DND-41 (cell line): ENCODE results near the gene FDX1.

Experiments used
- EZH2 ChIP-seq: IDR thresholded peaks from 3 replicates; pipeline ENCODE4 v1.6.1; 2012; ENCODE audit warnings: borderline replicate concordance, low read depth, mild to moderate bottlenecking, moderate library complexity, low read length, inconsistent platforms; ENCODE audit not compliant: severe bottlenecking
- TF ChIP-seq, protein P1 (sequence below): IDR thresholded peaks from 2 replicates; pipeline ENCODE4 v1.5.1; 2012; ENCODE audit warnings: borderline replicate concordance, low read length, moderate library complexity, mild to moderate bottlenecking; ENCODE audit not compliant: poor library complexity, severe bottlenecking; ENCODE audit errors: extremely low read depth

DNA sequence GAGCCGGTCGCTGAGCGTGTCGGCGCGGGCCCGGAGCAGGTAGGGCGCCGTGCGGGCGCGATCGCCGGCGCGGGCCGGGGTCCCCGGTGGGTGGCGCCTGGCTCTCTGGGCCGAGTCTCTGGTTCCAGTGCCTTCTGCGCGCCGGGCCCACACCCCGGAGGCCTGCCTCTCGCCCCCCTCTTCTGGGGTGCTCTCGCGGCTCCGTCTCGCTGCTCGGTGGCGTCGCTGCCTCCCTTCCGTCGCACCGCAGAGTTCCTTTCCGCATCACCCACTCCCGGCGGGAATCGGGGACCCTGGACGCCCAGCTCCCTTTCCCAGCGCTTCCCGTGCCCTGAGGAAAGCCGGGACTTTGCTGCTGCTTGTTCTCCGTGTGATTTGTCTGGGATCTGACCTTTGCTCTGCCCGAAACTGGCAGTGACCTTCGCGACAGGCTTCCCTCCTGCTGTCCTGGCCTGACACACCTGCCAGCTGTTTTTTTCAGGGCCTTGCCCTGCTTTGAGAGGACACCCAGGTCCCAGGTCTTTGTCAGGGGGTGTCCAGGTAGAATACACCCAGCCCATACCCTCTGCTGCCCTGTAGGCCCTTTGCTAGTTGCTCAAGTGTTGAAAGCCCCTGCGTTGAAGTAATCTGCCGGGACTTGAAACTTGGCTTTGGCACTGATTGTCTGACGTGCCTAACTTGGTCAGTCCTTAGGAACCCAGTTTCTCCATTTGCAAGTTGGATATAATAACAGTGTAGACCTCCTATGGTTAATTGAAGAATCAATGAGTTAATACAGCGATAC lies 711 bp downstream of the FDX1 start:
- no peak for TF ChIP-seq EZH2
- TF ChIP-seq, protein P1, sequence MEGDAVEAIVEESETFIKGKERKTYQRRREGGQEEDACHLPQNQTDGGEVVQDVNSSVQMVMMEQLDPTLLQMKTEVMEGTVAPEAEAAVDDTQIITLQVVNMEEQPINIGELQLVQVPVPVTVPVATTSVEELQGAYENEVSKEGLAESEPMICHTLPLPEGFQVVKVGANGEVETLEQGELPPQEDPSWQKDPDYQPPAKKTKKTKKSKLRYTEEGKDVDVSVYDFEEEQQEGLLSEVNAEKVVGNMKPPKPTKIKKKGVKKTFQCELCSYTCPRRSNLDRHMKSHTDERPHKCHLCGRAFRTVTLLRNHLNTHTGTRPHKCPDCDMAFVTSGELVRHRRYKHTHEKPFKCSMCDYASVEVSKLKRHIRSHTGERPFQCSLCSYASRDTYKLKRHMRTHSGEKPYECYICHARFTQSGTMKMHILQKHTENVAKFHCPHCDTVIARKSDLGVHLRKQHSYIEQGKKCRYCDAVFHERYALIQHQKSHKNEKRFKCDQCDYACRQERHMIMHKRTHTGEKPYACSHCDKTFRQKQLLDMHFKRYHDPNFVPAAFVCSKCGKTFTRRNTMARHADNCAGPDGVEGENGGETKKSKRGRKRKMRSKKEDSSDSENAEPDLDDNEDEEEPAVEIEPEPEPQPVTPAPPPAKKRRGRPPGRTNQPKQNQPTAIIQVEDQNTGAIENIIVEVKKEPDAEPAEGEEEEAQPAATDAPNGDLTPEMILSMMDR, result no peak
